ENCODE results near the gene CD99L2. TPM values are rescaled to one million over a fixed set of nuclear protein-coding genes. Genes with fewer than 3 reads are reported as not detected.

CD99L2 gene
- total and polyA plus RNA-seq, 2 donors (not counting 1 experiment from before 2014, with no cell fraction given) = 40.6 to 55.5 TPM

DNA sequence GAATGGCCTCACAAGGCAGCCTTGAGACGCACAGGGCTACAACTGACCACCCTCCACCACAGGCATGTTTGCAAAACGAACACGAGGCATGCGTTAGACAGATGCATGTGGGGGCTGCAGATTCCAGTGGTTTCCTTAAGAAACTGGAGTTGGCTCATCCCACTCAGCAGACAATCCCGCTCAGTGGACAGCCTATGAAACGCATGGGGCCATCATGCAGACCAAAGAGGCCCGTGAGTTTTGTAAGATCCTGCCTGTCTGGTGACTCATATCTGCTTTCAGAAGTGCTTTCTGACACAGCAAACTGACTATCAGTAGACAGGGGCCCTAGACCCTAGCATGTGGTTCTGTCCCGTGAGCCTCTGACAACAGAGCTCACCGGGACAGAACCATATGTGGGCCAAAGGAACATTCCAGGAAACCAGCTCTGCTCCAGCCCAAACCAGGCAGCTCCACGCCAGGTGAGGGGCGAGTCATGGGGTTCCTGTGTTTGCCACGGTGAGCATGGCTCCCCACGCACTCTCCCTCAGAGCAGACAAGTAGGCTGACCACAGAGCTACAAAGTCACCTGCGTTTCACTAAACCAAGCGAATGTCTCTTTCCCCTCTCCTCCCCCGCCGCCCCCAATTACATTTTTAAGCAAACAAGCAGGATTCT is 130.9 kb downstream of the CD99L2 start:
- H4K20me1 ChIP-seq (ENCODE audit: control insufficient read depth, extremely low read depth, insufficient read depth, low read length) = no peaks in the 10 kb centered on the region
- peak; percentile 79 to 94 for DNase-seq (ENCODE audit: low read depth in 2 of 2)
- H2AFZ ChIP-seq (ENCODE audit: low read length) = no peak overlapping the region
- peak overlapping the region; percentile 61 for H3K27ac ChIP-seq (ENCODE audit: insufficient read depth, low read length)
- no peak overlapping the region for H3K4me2 ChIP-seq (ENCODE audit: extremely low read depth, insufficient read depth, low read length)
- H3K9ac ChIP-seq (ENCODE audit: insufficient read depth, low read length) = no peak overlapping the region
- H3K9me3 ChIP-seq (ENCODE audit: control insufficient read depth, insufficient read depth, low read depth, low read length) = no peaks in the 10 kb centered on the region
- H3K4me1 ChIP-seq (ENCODE audit: control insufficient read depth, extremely low read depth, insufficient read depth, low read length) = peaks cover 9% of the 10 kb centered on the region
- H3K27me3 ChIP-seq (ENCODE audit: control insufficient read depth, insufficient read depth, low read length) = no peaks in the 10 kb centered on the region
- no peak for TF ChIP-seq EZH2 (IDR thresholded peaks at IDR 0.05; ENCODE audit: low read length, missing control alignments)
- TF ChIP-seq, protein P1, sequence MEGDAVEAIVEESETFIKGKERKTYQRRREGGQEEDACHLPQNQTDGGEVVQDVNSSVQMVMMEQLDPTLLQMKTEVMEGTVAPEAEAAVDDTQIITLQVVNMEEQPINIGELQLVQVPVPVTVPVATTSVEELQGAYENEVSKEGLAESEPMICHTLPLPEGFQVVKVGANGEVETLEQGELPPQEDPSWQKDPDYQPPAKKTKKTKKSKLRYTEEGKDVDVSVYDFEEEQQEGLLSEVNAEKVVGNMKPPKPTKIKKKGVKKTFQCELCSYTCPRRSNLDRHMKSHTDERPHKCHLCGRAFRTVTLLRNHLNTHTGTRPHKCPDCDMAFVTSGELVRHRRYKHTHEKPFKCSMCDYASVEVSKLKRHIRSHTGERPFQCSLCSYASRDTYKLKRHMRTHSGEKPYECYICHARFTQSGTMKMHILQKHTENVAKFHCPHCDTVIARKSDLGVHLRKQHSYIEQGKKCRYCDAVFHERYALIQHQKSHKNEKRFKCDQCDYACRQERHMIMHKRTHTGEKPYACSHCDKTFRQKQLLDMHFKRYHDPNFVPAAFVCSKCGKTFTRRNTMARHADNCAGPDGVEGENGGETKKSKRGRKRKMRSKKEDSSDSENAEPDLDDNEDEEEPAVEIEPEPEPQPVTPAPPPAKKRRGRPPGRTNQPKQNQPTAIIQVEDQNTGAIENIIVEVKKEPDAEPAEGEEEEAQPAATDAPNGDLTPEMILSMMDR (conservative IDR thresholded peaks at IDR 0.05 in 1 of 2, IDR thresholded peaks at IDR 0.05 in 1 of 2; ENCODE audit: low read depth in 1 of 2, low read length in 2 of 2) = no peak
- H3K79me2 ChIP-seq (ENCODE audit: control insufficient read depth, insufficient read depth, low read length) = no peaks in the 10 kb centered on the region
- no peak overlapping the region for H3K4me3 ChIP-seq (replicated peaks in 1 of 4; ENCODE audit: control extremely low read depth in 1 of 4, insufficient read depth in 1 of 4, low read depth in 3 of 4, low read length in 4 of 4)
- H3K36me3 ChIP-seq (ENCODE audit: control insufficient read depth, insufficient read depth, low read length) = no peaks in the 10 kb centered on the region

DNA sequence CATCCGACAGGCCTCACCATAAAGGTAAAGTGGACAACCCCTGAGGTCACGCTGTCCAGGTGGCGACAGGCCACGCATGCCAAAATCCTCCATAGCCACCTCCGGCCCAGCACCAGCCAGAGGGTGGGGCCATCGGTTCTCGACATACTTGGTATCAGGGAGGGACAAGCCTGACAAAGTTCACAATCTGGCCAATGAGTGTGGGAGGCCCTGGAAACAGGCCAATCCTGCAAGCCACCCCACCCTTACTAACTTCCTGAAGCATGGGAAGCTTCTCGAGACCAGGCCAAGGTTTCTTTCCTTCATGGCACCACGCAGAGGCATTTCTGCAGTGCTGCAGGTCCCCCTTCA is 131.4 kb downstream of the CD99L2 start:
- TF ChIP-seq, protein P1 (conservative IDR thresholded peaks at IDR 0.05 in 1 of 2, IDR thresholded peaks at IDR 0.05 in 1 of 2; ENCODE audit: low read depth in 1 of 2, low read length in 2 of 2) = no peak
- TF ChIP-seq EZH2 (IDR thresholded peaks at IDR 0.05; ENCODE audit: low read length, missing control alignments) = no peak
- Histone ChIP-seq H4K20me1 (ENCODE audit: control insufficient read depth, extremely low read depth, insufficient read depth, low read length) (no peaks in the 10 kb centered on the region), H3K79me2 (ENCODE audit: control insufficient read depth, insufficient read depth, low read length) (no peaks in the 10 kb centered on the region), H2AFZ (ENCODE audit: low read length) (no peak overlapping the region), H3K9me3 (ENCODE audit: control insufficient read depth, insufficient read depth, low read depth, low read length) (no peaks in the 10 kb centered on the region), H3K27me3 (ENCODE audit: control insufficient read depth, insufficient read depth, low read length) (no peaks in the 10 kb centered on the region), H3K4me2 (ENCODE audit: extremely low read depth, insufficient read depth, low read length) (peak overlapping the region; percentile 13), H3K9ac (ENCODE audit: insufficient read depth, low read length) (no peak overlapping the region), H3K4me1 (ENCODE audit: control insufficient read depth, extremely low read depth, insufficient read depth, low read length) (peaks cover 9% of the 10 kb centered on the region), H3K36me3 (ENCODE audit: control insufficient read depth, insufficient read depth, low read length) (no peaks in the 10 kb centered on the region), H3K4me3 (replicated peaks in 1 of 4; ENCODE audit: control extremely low read depth in 1 of 4, insufficient read depth in 1 of 4, low read depth in 3 of 4, low read length in 4 of 4) (no peak overlapping the region), H3K27ac (ENCODE audit: insufficient read depth, low read length) (peak overlapping the region; percentile 61)
- no peak for DNase-seq (ENCODE audit: low read depth in 2 of 2)

DNA sequence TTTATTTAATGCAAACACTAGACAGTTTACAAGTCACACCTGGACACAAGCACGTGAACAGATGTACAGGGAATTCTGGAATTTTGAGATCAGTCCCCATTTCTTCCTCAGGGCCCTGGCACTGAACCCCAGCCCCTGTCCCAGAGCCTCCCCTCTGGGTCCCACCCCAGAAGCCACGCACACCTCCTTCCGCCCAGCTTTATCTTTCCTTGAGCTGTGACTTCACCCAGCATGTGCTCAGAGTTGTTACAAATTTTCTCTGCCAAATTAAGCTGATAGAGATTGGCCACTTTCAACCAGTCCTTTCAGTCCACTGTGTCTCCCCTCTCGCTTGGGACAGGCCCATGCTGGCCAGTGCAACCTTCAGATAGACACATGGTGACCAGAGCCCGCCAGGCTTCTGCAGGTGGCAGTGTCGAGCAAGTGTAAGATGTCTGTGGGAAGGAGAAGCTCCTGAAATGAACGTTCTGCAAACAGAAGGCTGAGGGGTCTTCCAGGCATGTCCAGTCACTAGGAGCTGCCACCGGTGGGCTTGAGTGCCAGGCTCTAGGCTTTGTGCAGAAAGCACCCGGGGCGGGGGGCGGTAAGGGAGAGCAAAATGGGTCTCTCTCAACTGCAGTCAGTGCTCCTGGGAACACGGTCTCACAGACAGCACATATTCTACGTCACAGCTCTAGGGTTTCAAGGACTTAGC is 132.0 kb downstream of the CD99L2 start:
- Histone ChIP-seq H3K27ac (ENCODE audit: insufficient read depth, low read length) (peak overlapping the region; percentile 61), H3K9me3 (ENCODE audit: control insufficient read depth, insufficient read depth, low read depth, low read length) (no peaks in the 10 kb centered on the region), H3K27me3 (ENCODE audit: control insufficient read depth, insufficient read depth, low read length) (no peaks in the 10 kb centered on the region), H3K36me3 (ENCODE audit: control insufficient read depth, insufficient read depth, low read length) (no peaks in the 10 kb centered on the region), H3K4me2 (ENCODE audit: extremely low read depth, insufficient read depth, low read length) (no peak overlapping the region), H3K4me3 (replicated peaks in 1 of 4; ENCODE audit: control extremely low read depth in 1 of 4, insufficient read depth in 1 of 4, low read depth in 3 of 4, low read length in 4 of 4) (no peak overlapping the region), H3K79me2 (ENCODE audit: control insufficient read depth, insufficient read depth, low read length) (no peaks in the 10 kb centered on the region), H4K20me1 (ENCODE audit: control insufficient read depth, extremely low read depth, insufficient read depth, low read length) (no peaks in the 10 kb centered on the region), H3K9ac (ENCODE audit: insufficient read depth, low read length) (no peak overlapping the region), H2AFZ (ENCODE audit: low read length) (no peak overlapping the region), H3K4me1 (ENCODE audit: control insufficient read depth, extremely low read depth, insufficient read depth, low read length) (peaks cover 9% of the 10 kb centered on the region)
- no peak for TF ChIP-seq EZH2 (IDR thresholded peaks at IDR 0.05; ENCODE audit: low read length, missing control alignments)
- TF ChIP-seq, protein P1 (conservative IDR thresholded peaks at IDR 0.05 in 1 of 2, IDR thresholded peaks at IDR 0.05 in 1 of 2; ENCODE audit: low read depth in 1 of 2, low read length in 2 of 2) = no peak
- DNase-seq (ENCODE audit: low read depth in 2 of 2) = no peak
